MCF 10A (cell line): ENCODE results near the gene RYR1. TPM values are rescaled to one million over a fixed set of nuclear protein-coding genes. Genes with fewer than 3 reads are reported as not detected.
"Not testable (repeated sequence)": the region's sequence is repeated elsewhere in the genome, so short reads cannot be mapped to it uniquely, and the experiment has no call there.

Source experiments
- BruUV-seq: library from RNA; stranded (reverse); fragments of 400-500 nt; replicated peaks from 2 replicates; lab custom pipeline; 2021; lab: Mats Ljungman, UMichigan
- CTCF ChIA-PET: fragments of 300-600 bp; sonication (Branson Sonifier 250); formaldehyde crosslinking; extraction: SDS; loops from one replicate; lab custom pipeline; 2021; ENCODE audit warnings: antibody characterized with exemption, inconsistent platforms; lab: Yijun Ruan, JAX
- POLR2A ChIA-PET: fragments of 300-600, 350-650 bp; sonication (Branson Sonifier 250); formaldehyde crosslinking; extraction: SDS; loops from one replicate; lab custom pipeline; 2020; ENCODE audit warnings: antibody characterized with exemption, inconsistent platforms; lab: Yijun Ruan, JAX
- DNase-seq: peaks from one replicate; pipeline ENCODE4 v3.0.0-alpha.2; 2018; ENCODE audit not compliant: unreplicated experiment
- H3K27ac Mint-ChIP-seq: one replicate; pipeline ENCODE4 v1.8.0; 2022; ENCODE audit warnings: mild to moderate bottlenecking, low read depth, mixed read lengths; ENCODE audit not compliant: unreplicated experiment
- H3K27me3 Mint-ChIP-seq: one replicate; pipeline ENCODE4 v1.8.0; 2022; ENCODE audit warnings: mixed read lengths; ENCODE audit not compliant: insufficient read depth, unreplicated experiment
- H3K36me3 Mint-ChIP-seq: one replicate; pipeline ENCODE4 v1.8.0; 2022; ENCODE audit warnings: mild to moderate bottlenecking, moderate library complexity, mixed read lengths; ENCODE audit not compliant: insufficient read depth, unreplicated experiment
- H3K4me1 Mint-ChIP-seq: one replicate; pipeline ENCODE4 v1.8.0; 2022; ENCODE audit warnings: mixed read lengths; ENCODE audit not compliant: insufficient read depth, unreplicated experiment
- H3K4me3 Mint-ChIP-seq: one replicate; pipeline ENCODE4 v1.8.0; 2022; ENCODE audit warnings: mild to moderate bottlenecking, moderate library complexity, mixed read lengths; ENCODE audit not compliant: unreplicated experiment
- H3K9me3 Mint-ChIP-seq: one replicate; pipeline ENCODE4 v1.8.0; 2022; ENCODE audit warnings: mixed read lengths; ENCODE audit not compliant: unreplicated experiment
- intact Hi-C: fragments of 100-400 bp; cut with micrococcal nuclease; formaldehyde crosslinking; loops from 2 replicates; pipeline ENCODE4 v1.14.1; 2022
- total RNA-seq: library from RNA; stranded (reverse); gene quantifications from 2 replicates; pipeline ENCODE4 v1.2.3, GENCODE V29; 2022
- TF ChIP-seq, protein P1 (sequence below): fragments of 200-600 bp; IDR thresholded peaks from one replicate; pipeline ENCODE4 v1.8.0; 2022; ENCODE audit warnings: antibody characterized with exemption, mild to moderate bottlenecking; ENCODE audit not compliant: unreplicated experiment

RYR1 gene
- total RNA-seq, 1 experiment from 2014 or later: 0.28 TPM

DNA sequence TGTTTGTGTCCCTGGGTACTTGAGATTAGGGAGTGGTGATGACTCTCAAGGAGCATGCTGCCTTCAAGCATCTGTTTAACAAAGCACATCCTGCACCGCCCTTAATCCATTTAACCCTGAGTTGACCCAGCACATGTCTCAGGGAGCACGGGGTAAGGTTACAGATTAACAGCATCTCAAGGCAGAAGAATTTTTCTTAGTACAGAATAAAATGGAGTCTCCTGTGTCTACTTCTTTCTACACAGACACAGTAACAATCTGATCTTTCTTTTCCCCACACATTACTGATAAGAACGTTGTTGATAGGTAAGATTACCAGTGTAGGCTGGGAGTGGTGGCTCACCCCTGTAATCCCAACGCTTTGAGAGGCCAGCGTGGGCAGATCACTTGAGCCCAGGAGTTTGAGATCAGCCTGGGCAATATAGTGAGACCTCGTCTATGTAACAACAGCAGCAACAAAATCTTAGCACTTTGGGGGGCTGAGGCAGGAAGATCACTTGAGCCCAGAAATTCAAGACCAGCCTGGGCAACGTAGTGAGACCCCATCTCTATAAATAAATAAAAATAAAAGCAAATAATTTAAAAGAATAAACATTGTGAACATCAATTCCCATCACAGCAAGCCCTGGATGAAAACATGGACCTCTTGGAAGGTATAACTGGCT, 198.5 kb downstream of the RYR1 start:
- ChIA-PET CTCF (interaction anchor here (0.7 to 1.6 kb wide), 2 partner anchors 87 to 229 kb away, joined by 3 to 5 read pairs; partner anchors contain the start of gene FAM98C), POLR2A (interaction anchor here (1.4 kb wide), 1 partner anchor 13 kb away, joined by 7 read pairs; the partner anchor contains the start of gene EIF3K)
- not testable (repeated sequence) for DNase-seq, H3K27me3 Mint-ChIP-seq, BruUV-seq, H3K9me3 Mint-ChIP-seq, H3K27ac Mint-ChIP-seq, H3K4me3 Mint-ChIP-seq
- peaks cover 74% of the 10 kb centered on the region for H3K36me3 Mint-ChIP-seq
- intact Hi-C loops: loop anchor here (10.0 kb wide), 1 partner anchor 397 kb away; no protein-coding TSS in a partner anchor
- H3K4me1 Mint-ChIP-seq: peaks cover 12% of the 10 kb centered on the region

DNA sequence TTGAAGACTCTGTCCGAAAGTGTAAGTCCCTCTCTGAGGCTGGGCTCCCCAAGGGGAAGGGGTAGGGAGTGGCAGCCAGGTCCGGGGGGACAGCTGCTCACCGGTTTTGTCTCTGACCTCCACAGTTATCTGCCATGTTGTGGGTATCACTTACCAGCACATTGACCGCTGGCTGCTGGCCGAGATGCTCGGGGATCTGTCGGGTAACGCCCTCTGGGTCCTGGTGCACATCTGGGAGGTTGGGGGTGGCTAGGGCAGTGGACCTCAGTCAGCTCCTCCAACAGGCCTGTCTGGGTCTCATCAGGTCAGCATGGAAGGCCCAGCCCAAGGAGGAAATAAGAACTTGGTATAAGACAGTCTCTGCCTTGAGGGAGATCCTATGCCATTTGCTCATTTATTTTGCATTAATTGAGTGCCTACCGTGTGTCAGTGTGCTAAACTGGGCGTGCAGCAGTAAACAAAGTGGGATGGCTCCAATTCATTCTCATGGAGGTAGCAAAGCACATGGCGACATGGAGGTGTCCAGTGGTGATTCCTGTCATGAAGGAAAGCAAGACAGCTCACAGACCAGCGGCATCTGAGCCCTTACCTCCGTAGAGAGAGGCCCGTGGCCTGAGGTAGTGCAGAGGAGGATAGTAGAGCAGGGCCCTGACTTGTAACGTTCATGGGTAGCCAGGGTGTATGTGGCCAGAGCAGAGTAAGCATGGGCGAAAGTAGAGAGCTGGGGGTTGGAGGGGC, 199.2 kb downstream of the RYR1 start:
- H3K36me3 Mint-ChIP-seq: peaks cover 72% of the 10 kb centered on the region
- H3K27ac Mint-ChIP-seq: no peak overlapping the region
- CTCF ChIA-PET: interaction anchor here (0.6 to 4.4 kb wide), 7 partner anchors 11 to 230 kb away, joined by 3 to 46 read pairs (median 5); partner anchors contain the start of genes EIF3K, FAM98C and MAP4K1
- H3K9me3 Mint-ChIP-seq: no peaks in the 10 kb centered on the region
- peaks cover 17% of the 10 kb centered on the region for H3K4me1 Mint-ChIP-seq
- TF ChIP-seq, protein P1, sequence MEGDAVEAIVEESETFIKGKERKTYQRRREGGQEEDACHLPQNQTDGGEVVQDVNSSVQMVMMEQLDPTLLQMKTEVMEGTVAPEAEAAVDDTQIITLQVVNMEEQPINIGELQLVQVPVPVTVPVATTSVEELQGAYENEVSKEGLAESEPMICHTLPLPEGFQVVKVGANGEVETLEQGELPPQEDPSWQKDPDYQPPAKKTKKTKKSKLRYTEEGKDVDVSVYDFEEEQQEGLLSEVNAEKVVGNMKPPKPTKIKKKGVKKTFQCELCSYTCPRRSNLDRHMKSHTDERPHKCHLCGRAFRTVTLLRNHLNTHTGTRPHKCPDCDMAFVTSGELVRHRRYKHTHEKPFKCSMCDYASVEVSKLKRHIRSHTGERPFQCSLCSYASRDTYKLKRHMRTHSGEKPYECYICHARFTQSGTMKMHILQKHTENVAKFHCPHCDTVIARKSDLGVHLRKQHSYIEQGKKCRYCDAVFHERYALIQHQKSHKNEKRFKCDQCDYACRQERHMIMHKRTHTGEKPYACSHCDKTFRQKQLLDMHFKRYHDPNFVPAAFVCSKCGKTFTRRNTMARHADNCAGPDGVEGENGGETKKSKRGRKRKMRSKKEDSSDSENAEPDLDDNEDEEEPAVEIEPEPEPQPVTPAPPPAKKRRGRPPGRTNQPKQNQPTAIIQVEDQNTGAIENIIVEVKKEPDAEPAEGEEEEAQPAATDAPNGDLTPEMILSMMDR: no peak
- BruUV-seq: no TSS peak
- POLR2A ChIA-PET: interaction anchor here (1.4 to 7.2 kb wide), 2 partner anchors 14 to 88 kb away, joined by 7 to 53 read pairs; partner anchors contain the start of gene EIF3K
- no peaks in the 10 kb centered on the region for H3K27me3 Mint-ChIP-seq
- H3K4me3 Mint-ChIP-seq: no peak overlapping the region
- DNase-seq: no peak
- intact Hi-C loops: loop anchor here (10.0 kb wide), 1 partner anchor 398 kb away; no protein-coding TSS in a partner anchor

DNA sequence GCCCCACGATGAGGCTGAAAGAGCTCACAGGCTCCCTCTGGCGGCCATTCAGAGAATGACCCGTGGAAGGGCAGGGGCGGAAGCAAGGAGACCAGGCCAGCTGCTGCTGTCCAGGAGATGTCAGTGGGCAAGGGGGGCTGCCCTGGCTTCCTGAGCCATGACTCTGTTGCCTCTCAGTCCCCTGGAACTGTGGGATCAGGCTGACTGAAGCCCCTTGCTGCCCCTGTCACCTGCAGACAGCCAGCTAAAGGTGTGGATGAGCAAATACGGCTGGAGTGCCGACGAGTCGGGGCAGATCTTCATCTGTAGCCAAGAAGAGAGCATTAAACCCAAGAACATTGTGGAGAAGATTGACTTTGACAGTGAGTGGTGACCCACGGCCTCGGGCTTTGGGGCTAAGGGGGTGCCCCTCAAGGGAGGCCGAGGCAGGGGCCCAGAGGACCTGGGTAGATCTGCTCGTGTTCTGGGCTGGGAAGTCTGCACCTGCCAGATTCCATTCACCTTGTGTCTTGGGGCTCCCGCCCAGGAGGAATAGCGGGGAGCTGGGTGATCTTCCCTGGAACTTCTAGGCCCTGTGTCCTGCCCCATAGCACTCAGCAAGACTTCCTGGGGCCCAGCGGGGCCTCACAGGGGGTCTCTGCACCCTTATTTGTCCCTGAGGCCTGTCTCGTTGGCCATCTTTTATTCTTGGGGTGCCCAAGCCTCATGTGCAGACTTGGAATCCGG, 201.4 kb downstream of the RYR1 start:
- Mint-ChIP-seq H3K4me1 (peaks cover 17% of the 10 kb centered on the region), H3K27ac (peak overlapping the region; percentile 24), H3K9me3 (no peaks in the 10 kb centered on the region), H3K27me3 (no peaks in the 10 kb centered on the region), H3K36me3 (peaks cover 52% of the 10 kb centered on the region), H3K4me3 (no peak overlapping the region)
- BruUV-seq: no TSS peak
- peak; percentile 80 for DNase-seq
- intact Hi-C loops: loop anchor here (1.0 to 10.0 kb wide), 5 partner anchors 78 to 400 kb away; partner anchors contain the start of gene FAM98C
- CTCF ChIA-PET: interaction anchor here (0.7 to 4.4 kb wide), 24 partner anchors 9 to 296 kb away, joined by 3 to 46 read pairs (median 6); partner anchors contain the start of genes EIF3K, FAM98C, MAP4K1 and MRPS12
- POLR2A ChIA-PET: interaction anchor here (0.6 to 7.7 kb wide), 14 partner anchors 10 to 232 kb away, joined by 3 to 81 read pairs (median 4); partner anchors contain the start of genes ACTN4, EIF3K and FAM98C
- TF ChIP-seq, protein P1: peak; percentile 91
